GM23248 (cell line): ENCODE data around the gene KDM4B. TPM values are rescaled to one million over a fixed set of nuclear protein-coding genes. Genes with fewer than 3 reads are reported as not detected.

Experiments
- DNase-seq: peaks from one replicate; pipeline ENCODE4 v3.0.0-alpha.2; 2015
- H2AFZ ChIP-seq: fragments of 200-600 bp; sonication (generic); 2 replicates; pipeline ENCODE4 v1.6.1; 2016; ENCODE audit warnings: antibody characterized with exemption
- H3F3A ChIP-seq: fragments of 200-600 bp; sonication (generic); 2 replicates; pipeline ENCODE4 v1.6.1; 2016; ENCODE audit warnings: mild to moderate bottlenecking, antibody characterized with exemption, mixed run types; ENCODE audit not compliant: insufficient read depth
- H3K27ac ChIP-seq: fragments of 200-600 bp; sonication (generic); 2 replicates; pipeline ENCODE4 v1.5.1; 2016; ENCODE audit warnings: mild to moderate bottlenecking
- H3K27me3 ChIP-seq: fragments of 200-600 bp; sonication (generic); replicated peaks from 2 replicates; pipeline ENCODE4 v1.6.1; 2016; ENCODE audit warnings: mild to moderate bottlenecking; ENCODE audit not compliant: insufficient read depth
- H3K36me3 ChIP-seq: fragments of 200-600 bp; sonication (generic); 2 replicates; pipeline ENCODE4 v1.6.1; 2016; ENCODE audit warnings: low read depth, mild to moderate bottlenecking
- H3K4me1 ChIP-seq: fragments of 200-600 bp; sonication (generic); 2 replicates; pipeline ENCODE4 v1.6.1; 2016; ENCODE audit warnings: mild to moderate bottlenecking; ENCODE audit not compliant: insufficient read depth
- H3K4me2 ChIP-seq: fragments of 200-600 bp; sonication (generic); one replicate; pipeline ENCODE4 v1.6.1; 2016; ENCODE audit warnings: mild to moderate bottlenecking; ENCODE audit not compliant: unreplicated experiment
- H3K4me3 ChIP-seq: fragments of 200-600 bp; sonication (generic); 2 replicates; pipeline ENCODE4 v1.5.1; 2016; ENCODE audit warnings: mild to moderate bottlenecking
- H3K79me2 ChIP-seq: fragments of 200-600 bp; sonication (generic); 2 replicates; pipeline ENCODE4 v1.6.1; 2016; ENCODE audit warnings: mild to moderate bottlenecking; ENCODE audit not compliant: insufficient read depth
- H3K9ac ChIP-seq: fragments of 200-600 bp; sonication (generic); 2 replicates; pipeline ENCODE4 v1.6.1; 2016; ENCODE audit warnings: mild to moderate bottlenecking
- H3K9me2 ChIP-seq: fragments of 200-600 bp; sonication (generic); 2 replicates; pipeline ENCODE4 v1.6.1; 2016; ENCODE audit warnings: mixed run types, mild to moderate bottlenecking, moderate library complexity; ENCODE audit not compliant: insufficient read depth
- H3K9me3 ChIP-seq: fragments of 200-600 bp; sonication (generic); one replicate; pipeline ENCODE4 v1.6.1; 2017; ENCODE audit warnings: low read depth
- H4K20me1 ChIP-seq: fragments of 200-600 bp; sonication (generic); 2 replicates; pipeline ENCODE4 v1.6.0; 2016; ENCODE audit not compliant: insufficient read depth
- EZH2 ChIP-seq: fragments of 200-600 bp; sonication (generic); IDR thresholded peaks from 2 replicates; pipeline ENCODE4 v1.6.1; 2018; ENCODE audit warnings: antibody characterized with exemption, mild to moderate bottlenecking; ENCODE audit not compliant: insufficient read depth, poor library complexity, severe bottlenecking
- EZH2phosphoT487 ChIP-seq: fragments of 200-600 bp; sonication (generic); IDR thresholded peaks from 2 replicates; pipeline ENCODE4 v1.6.1; 2018; ENCODE audit warnings: antibody characterized with exemption, moderate library complexity, mild to moderate bottlenecking, low read depth; ENCODE audit not compliant: insufficient read depth
- WGBS, 2 experiments: methylation state at CpG; one replicate each; pipeline ENCODE4 v1.1.6; 2015 to 2017; ENCODE audit warnings: low lambda C conversion rate in 2 of 2, low coverage in 1 of 2; ENCODE audit errors: missing lambda C conversion rate in 2 of 2; 5-methylcytosine and 5-hydroxymethylcytosine counted together
- in situ Hi-C: fragments of 300-500 bp; cut with MboI; formaldehyde crosslinking; loops from 2 replicates; pipeline ENCODE4 v1.15.0; 2020
- polyA plus RNA-seq: library from polyadenylated mRNA; unstranded; fragments of >200 nt; fragmentation: Nextera tagmentation; extraction: Ambion mirVana; gene quantifications from 2 replicates; pipeline ENCODE4 v1.2.1, GENCODE V29; 2016
- total RNA-seq: library from RNA; depleted of rRNA; stranded (reverse); fragments of >200 nt; shearing (Covaris generic); gene quantifications from 2 replicates; pipeline ENCODE4 v1.2.3, GENCODE V29; 2014

The KDM4B gene
- total and polyA plus RNA-seq, 2 experiments from 2014 or later = 14.8 to 28.7 TPM

DNA sequence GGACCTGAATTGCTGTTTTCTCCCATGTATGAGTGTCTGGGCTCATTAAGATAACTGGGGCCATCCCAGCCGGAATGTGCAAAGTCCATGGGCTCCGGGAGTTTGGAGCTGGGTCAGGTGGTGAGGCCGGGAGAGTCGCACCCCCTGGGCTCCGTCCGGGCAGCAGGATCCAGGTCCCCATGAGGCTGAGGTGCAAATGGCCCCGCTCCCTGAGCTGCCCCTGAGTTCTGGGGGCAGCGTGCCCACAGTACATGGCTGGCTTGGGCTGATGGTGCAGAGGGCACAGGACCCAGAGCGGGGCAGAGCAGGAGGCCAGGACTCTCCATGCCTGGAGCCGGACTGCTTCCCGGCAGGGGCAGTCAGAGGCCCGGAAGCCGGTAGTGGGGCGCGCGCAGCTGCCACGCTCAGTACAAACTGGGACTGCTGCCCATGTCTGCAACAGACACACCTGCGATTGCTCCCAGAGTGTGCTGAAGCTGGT, 136.0 kb downstream of the KDM4B start:
- H3K9me3 ChIP-seq = no peaks in the 10 kb centered on the region
- DNase-seq = no peak
- TF ChIP-seq EZH2phosphoT487 (no peak), EZH2 (no peak)

DNA sequence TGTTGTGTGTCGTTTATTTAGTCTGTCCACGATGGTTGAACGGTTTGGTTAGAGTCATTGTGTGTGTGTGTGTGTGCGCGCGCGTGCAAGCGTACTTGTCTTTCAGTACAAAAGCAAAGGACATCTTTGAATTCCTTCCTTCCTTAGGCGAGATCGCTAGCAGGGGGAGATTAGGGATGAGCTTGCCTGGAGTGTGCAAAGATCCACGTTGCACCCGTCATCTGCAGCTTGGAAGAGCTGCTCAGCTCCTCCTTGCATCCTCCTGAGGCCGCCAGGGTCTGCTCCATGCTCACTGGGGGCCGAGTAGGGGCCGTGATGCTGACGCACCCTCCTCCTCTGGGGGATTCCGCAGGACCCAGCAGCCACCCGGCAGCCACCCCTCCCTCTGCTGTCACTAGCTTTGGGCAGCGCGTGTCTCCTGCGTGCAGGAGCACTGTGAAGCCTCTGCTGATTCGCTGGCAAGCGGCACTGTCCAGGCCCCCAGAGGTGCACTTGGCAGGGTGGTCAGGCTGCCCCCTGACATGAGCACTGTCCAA, 137.3 kb downstream of the KDM4B start:
- H3K79me2 ChIP-seq = no peaks in the 10 kb centered on the region
- in situ Hi-C loops = no loop called here
- WGBS, 2 experiments = 89 to 94% methylated on average over 20 to 22 of the region's 23 CpGs
- no peak overlapping the region for H3K4me3 ChIP-seq
- no peak overlapping the region for H3K4me2 ChIP-seq
- H3K9me2 ChIP-seq = no peaks in the 10 kb centered on the region
- H3K36me3 ChIP-seq = no peaks in the 10 kb centered on the region
- no peak overlapping the region for H2AFZ ChIP-seq
- H3K9ac ChIP-seq = no peak overlapping the region
- no peaks in the 10 kb centered on the region for H3K27me3 ChIP-seq
- H3F3A ChIP-seq = no peaks in the 10 kb centered on the region
- no peak overlapping the region for H3K27ac ChIP-seq
- TF ChIP-seq EZH2 (no peak), EZH2phosphoT487 (no peak)
- H3K9me3 ChIP-seq = no peaks in the 10 kb centered on the region
- H4K20me1 ChIP-seq = no peaks in the 10 kb centered on the region
- H3K4me1 ChIP-seq = no peaks in the 10 kb centered on the region
- DNase-seq = no peak

More for the DNA sequence above, 136.0 kb downstream of the KDM4B start:
- H3K36me3 ChIP-seq = peaks cover 8% of the 10 kb centered on the region
- H4K20me1 ChIP-seq = no peaks in the 10 kb centered on the region; the same call in 1 of the 2 replicates
- H2AFZ ChIP-seq = no peak overlapping the region
- no peak overlapping the region for H3K27ac ChIP-seq
- H3K79me2 ChIP-seq = peaks cover 3% of the 10 kb centered on the region; the same call in 1 of the 2 replicates
- WGBS, 2 experiments = 91% methylated on average over 17 to 18 of the region's 18 CpGs
- no peak overlapping the region for H3K9ac ChIP-seq
- no peaks in the 10 kb centered on the region for H3K27me3 ChIP-seq
- no peaks in the 10 kb centered on the region for H3K9me2 ChIP-seq
- no peak overlapping the region for H3K4me3 ChIP-seq
- H3K4me1 ChIP-seq = no peaks in the 10 kb centered on the region
- H3K4me2 ChIP-seq = no peak overlapping the region
- in situ Hi-C loops = no loop called here
- no peaks in the 10 kb centered on the region for H3F3A ChIP-seq

DNA sequence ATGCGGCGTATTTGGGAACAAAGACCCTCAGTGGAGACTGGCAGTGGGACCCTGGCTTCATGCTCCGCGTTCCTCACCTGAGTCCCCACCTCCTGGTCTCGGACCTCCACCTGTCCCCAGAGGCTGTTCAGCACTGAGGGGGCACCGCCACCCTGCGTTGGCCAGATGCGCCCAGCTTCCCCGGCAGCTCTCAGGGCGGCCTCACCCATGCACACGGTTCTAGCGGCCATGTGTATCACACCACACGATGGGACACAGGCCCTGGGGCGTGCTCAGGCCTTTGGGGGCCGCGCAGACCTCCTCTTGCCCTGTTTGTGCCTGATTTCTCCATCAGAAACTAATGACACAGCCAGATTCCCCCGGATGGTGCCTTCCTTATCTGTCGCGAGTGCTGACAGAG, 138.1 kb downstream of the KDM4B start:
- no peaks in the 10 kb centered on the region for H3K9me3 ChIP-seq
- no peaks in the 10 kb centered on the region for H3K79me2 ChIP-seq
- no peaks in the 10 kb centered on the region for H3K27me3 ChIP-seq
- H2AFZ ChIP-seq = no peak overlapping the region
- no peak overlapping the region for H3K4me3 ChIP-seq
- 91 to 93% methylated on average over 19 of the region's 19 CpGs for WGBS, 2 experiments
- TF ChIP-seq EZH2phosphoT487 (no peak), EZH2 (no peak)
- no peaks in the 10 kb centered on the region for H3F3A ChIP-seq
- in situ Hi-C loops = no loop called here
- no peaks in the 10 kb centered on the region for H4K20me1 ChIP-seq
- H3K4me1 ChIP-seq = no peaks in the 10 kb centered on the region
- DNase-seq = no peak
- H3K9me2 ChIP-seq = no peaks in the 10 kb centered on the region
- peaks cover 2% of the 10 kb centered on the region; the same call in 1 of the 2 replicates for H3K36me3 ChIP-seq
- H3K4me2 ChIP-seq = no peak overlapping the region
- no peak overlapping the region for H3K27ac ChIP-seq
- no peak overlapping the region for H3K9ac ChIP-seq

DNA sequence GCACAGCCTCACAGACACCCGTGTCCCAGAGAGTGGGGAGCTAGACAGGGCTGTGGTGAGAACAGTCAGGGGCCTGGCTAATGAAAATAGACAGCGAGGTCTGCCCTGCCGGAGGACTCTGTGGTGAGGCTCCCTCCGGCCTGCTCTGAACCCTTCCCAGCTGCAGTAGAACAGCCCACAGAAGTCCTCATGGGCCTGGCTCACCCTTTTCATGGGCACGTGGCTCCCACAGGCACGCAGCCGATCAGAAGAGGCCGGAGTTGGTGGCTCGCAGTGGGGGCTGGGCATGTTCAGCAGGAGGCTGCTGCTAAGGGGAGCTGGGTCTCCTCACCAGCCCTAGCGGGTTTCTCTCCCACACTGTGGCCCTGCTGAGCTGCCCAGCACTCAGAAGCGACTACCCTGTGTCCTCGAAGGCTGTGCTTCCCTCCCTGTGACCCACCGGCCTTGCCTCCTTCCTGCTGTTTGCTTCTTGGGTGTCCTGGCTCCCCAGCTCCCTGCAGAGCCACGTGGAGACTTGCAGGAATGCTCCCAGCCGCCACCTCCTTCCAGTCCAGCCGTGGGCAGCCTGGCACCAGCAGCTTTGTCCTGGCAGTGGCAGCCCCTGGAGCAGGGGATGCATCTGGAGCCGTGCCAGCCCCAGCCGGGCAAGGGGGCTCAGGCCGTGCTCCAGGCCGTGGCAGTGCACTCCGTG, 138.7 kb downstream of the KDM4B start:
- Histone ChIP-seq H3K4me2 (no peak overlapping the region), H3K79me2 (no peaks in the 10 kb centered on the region), H2AFZ (no peak overlapping the region), H4K20me1 (no peaks in the 10 kb centered on the region), H3F3A (no peaks in the 10 kb centered on the region), H3K4me3 (no peak overlapping the region), H3K9me2 (no peaks in the 10 kb centered on the region), H3K9me3 (no peaks in the 10 kb centered on the region), H3K27me3 (no peaks in the 10 kb centered on the region), H3K36me3 (peaks cover 8% of the 10 kb centered on the region; the same call in 1 of the 2 replicates), H3K4me1 (peaks cover 4% of the 10 kb centered on the region), H3K27ac (no peak overlapping the region), H3K9ac (no peak overlapping the region)
- WGBS, 2 experiments = 63 to 66% methylated on average over 20 to 21 of the region's 21 CpGs
- in situ Hi-C loops = no loop called here
- DNase-seq = no peak
- TF ChIP-seq EZH2phosphoT487 (no peak), EZH2 (no peak)
